ENCODE measurements around the gene ETV6.

ETV6 gene

DNA sequence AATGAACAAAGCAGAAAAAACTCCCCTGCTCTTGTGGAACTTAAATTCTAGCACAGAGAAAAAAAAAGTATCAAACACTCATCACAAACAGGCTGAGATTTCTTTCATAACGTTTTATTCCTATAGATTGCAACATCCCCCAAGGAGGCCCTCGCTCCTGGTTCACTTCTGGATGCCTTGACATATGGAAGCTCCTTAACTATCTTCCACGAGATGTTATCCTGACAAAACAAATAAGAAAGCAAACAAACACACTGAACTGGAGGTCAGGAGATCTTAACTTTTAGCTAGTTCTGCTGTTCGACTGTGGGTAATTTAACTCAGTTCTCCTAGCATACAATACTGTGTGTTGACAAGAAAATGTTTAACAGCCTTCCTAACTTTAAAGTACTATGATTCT is 104.8 kb downstream of the ETV6 start:
- TF ChIP-seq, protein P1, sequence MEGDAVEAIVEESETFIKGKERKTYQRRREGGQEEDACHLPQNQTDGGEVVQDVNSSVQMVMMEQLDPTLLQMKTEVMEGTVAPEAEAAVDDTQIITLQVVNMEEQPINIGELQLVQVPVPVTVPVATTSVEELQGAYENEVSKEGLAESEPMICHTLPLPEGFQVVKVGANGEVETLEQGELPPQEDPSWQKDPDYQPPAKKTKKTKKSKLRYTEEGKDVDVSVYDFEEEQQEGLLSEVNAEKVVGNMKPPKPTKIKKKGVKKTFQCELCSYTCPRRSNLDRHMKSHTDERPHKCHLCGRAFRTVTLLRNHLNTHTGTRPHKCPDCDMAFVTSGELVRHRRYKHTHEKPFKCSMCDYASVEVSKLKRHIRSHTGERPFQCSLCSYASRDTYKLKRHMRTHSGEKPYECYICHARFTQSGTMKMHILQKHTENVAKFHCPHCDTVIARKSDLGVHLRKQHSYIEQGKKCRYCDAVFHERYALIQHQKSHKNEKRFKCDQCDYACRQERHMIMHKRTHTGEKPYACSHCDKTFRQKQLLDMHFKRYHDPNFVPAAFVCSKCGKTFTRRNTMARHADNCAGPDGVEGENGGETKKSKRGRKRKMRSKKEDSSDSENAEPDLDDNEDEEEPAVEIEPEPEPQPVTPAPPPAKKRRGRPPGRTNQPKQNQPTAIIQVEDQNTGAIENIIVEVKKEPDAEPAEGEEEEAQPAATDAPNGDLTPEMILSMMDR (IDR thresholded peaks at IDR 0.05; ENCODE audit: extremely low read depth, missing control alignments): no peak
- no peak for DNase-seq (ENCODE audit: low spot score)

DNA sequence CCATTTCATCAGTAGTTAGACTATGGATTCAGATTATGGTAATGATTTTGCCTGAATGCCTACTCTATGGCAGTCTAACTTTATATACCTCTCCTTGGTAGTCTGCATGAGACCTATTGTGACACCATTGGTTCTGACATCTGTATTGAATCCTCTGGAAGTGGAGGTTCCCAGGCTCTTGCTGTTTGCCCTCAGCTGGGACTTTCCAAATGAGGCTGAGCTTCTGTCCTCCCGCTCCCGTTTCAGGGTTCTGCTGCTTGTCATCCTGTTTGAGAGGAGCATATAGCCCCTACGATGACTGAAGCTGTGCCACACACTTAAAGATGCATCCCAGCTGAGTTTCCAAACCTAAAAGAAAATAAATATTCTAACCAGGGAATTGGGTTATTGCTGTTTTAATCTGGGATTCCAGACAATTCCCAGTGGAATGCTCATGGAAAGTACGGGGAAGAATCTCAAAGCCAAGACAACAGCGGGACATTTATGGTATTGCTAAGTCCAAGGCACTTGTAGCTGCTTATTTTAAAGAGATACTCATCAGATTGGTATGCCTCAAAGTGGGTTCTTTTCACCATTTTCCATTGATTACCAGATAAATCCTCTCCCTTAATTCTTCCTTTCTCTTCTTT is 105.9 kb downstream of the ETV6 start:
- no peak for DNase-seq (ENCODE audit: low spot score)
- TF ChIP-seq, protein P1 (IDR thresholded peaks at IDR 0.05; ENCODE audit: extremely low read depth, missing control alignments): no peak

DNA sequence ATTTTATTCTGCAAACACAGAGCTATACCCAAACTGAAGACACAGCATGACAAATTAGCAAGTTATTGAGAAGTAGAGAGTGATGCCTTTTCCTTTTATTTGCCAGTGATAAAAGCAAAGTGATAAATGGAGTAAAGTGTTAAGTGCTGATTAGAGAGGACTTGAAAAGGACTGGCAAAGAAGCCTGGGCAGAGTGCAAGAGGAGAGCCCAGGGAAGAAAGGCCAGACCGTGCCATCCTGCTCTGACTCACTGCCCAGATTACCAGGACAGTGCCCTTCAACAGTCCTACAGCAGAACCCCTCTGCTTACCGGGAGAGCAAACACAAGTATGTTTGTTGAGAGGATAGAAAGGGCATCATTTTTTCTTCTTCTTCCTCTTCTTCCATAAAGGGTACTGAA is 106.5 kb downstream of the ETV6 start:
- DNase-seq (ENCODE audit: low spot score): no peak
- TF ChIP-seq, protein P1 (IDR thresholded peaks at IDR 0.05; ENCODE audit: extremely low read depth, missing control alignments): no peak

DNA sequence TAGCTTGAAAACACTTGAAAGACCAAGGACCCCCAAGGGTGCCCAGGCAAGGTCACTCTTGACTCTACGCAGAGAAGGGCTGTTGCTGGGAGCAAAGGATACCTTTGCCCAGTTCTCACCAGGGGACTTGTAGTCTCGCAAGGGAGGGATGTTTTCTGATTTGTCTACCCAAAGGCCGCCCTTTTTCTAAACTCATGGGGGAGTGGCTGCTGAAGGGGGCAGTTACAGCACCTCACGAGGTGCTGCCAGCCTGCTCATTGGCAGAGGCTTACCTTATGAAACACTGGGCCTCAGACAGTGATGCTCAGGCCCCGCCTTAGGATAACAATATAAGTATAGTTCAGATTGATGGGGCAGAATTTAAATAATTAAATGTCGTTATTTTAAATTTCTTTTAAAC is 107.0 kb downstream of the ETV6 start:
- DNase-seq (ENCODE audit: low spot score): no peak
- TF ChIP-seq, protein P1 (IDR thresholded peaks at IDR 0.05; ENCODE audit: extremely low read depth, missing control alignments): no peak

DNA sequence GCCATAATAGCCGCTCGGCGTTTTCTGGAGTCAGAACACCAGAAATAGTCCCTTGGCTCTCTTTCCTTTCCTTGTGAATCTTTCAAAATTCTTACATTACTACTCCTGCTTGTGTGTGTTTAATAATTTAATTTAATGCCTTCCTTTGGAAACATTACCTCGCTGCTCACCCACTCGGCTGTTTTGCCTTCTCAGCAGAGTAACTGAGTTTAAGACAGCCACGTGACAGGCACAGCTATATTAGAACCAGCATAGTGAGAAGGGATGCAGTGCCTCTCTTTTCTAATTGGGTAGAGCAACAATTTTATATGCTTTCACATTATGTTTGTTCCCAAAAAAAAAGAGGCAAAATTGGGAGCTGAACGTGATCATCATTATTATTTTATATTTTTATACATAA is 107.6 kb downstream of the ETV6 start:
- TF ChIP-seq, protein P1 (IDR thresholded peaks at IDR 0.05; ENCODE audit: extremely low read depth, missing control alignments): no peak
- DNase-seq (ENCODE audit: low spot score): no peak

DNA sequence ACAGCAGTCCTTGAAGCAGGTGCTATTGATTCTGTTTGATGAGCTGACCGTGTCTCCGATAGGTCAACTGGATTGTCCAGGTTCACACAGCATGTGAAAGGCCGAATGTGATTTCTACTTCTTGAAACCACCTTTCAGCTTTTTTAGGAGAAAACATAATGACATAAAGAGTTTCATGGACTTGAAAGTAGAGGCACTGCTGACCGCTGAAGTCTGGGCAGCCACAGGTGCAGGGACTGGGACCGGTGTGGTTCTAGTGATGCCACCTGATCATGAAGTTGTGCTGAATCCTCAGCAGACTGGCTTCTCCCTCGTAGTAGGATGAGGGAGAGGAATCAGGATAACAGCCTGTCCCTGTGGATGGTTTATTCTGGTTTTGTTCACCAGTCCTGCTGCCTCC is 108.1 kb downstream of the ETV6 start:
- no peak for DNase-seq (ENCODE audit: low spot score)
- TF ChIP-seq, protein P1 (IDR thresholded peaks at IDR 0.05; ENCODE audit: extremely low read depth, missing control alignments): no peak

DNA sequence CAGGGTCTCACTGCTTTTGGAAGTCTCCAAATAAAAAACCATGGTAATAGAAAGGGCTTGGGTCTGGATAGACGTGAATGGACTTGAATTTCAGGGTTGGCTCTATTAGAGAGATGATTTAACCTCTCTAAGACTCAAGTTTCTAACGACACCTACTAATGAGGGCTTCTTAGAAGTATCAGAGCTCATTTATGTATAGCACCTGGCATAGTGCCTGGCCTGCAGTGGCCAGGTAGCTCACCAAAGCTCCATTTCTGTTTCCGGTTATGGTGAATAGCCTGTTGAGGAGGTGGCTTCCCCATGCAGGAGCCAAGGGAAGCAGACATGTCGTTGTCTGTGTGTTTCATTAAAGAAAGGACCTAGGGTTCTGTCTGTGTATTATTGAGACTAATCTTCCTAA is 108.6 kb downstream of the ETV6 start:
- DNase-seq (ENCODE audit: low spot score): no peak

More for the DNA sequence above, 108.6 kb downstream of the ETV6 start:
- TF ChIP-seq, protein P1 (IDR thresholded peaks at IDR 0.05; ENCODE audit: extremely low read depth, missing control alignments): no peak
